ENCODE measurements around the gene BLMH. TPM values are rescaled to one million over a fixed set of nuclear protein-coding genes. Genes with fewer than 3 reads are reported as not detected.

The BLMH gene
- total and polyA plus RNA-seq, 10 of the 15 experiments (the other 5 are each of a cell fraction or from before 2014, with no cell fraction given) = 16.1 to 63.9 (median 54.0) TPM

DNA sequence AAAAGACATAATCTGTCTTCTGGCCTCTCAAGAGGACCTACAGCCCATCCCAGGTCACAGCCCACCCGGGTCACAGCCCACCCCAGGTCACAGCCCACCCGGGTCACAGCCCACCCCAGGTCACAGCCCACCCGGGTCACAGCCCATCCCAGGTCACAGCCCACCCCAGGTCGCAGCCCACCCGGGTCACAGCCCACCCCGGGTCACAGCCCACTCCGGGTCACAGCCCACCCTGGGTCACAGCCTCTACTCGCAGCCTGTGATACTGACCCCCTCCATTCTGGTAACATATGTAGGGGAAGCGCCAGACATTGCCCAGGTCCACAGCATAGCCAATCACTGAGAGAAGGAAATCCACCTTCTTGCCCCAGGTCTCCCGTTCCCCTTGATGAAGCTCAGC is 70.4 kb downstream of the BLMH start:
- Histone ChIP-seq H3K79me2 (ENCODE audit: control insufficient read depth, insufficient read depth, low read length) (no peaks in the 10 kb centered on the region), H3K36me3 (ENCODE audit: control insufficient read depth in 2 of 2, insufficient read depth in 2 of 2, low read length in 1 of 2) (no peaks in the 10 kb centered on the region), H3K27me3 (replicated peaks in 1 of 2; ENCODE audit: control insufficient read depth in 2 of 2, insufficient read depth in 2 of 2, low read length in 1 of 2) (no peaks in the 10 kb centered on the region), H3K27ac (ENCODE audit: control insufficient read depth, insufficient read depth) (no peak overlapping the region), H3K9me3 (replicated peaks; ENCODE audit: control insufficient read depth, insufficient read depth, low read length) (no peaks in the 10 kb centered on the region), H4K20me1 (ENCODE audit: control insufficient read depth, insufficient read depth) (no peaks in the 10 kb centered on the region), H3K4me3 (no peak overlapping the region), H3K9ac (ENCODE audit: control insufficient read depth, insufficient read depth, low read length) (no peak overlapping the region), H2AFZ (ENCODE audit: control insufficient read depth, low read depth, low read length) (no peak overlapping the region), H3K4me1 (ENCODE audit: control insufficient read depth, insufficient read depth, low read length) (peaks cover 5% of the 10 kb centered on the region; the same call in 1 of the 2 replicates), H3K4me2 (ENCODE audit: control insufficient read depth, insufficient read depth) (no peak overlapping the region)
- TF ChIP-seq HDAC6 (IDR thresholded peaks at IDR 0.05; ENCODE audit: unreplicated experiment) (no peak), RAD21 (IDR thresholded peaks at IDR 0.05; ENCODE audit: insufficient read depth, low read depth, low read length) (no peak), NFIC (IDR thresholded peaks at IDR 0.05; ENCODE audit: low read depth, low read length) (no peak), ZNF274 (IDR thresholded peaks at IDR 0.05; ENCODE audit: insufficient read depth, insufficient read length) (no peak), POU2F2 (IDR thresholded peaks at IDR 0.05; ENCODE audit: borderline replicate concordance, low read depth, low read length) (no peak), RB1 (IDR thresholded peaks at IDR 0.05; ENCODE audit: borderline replicate concordance) (no peak), TCF7 (IDR thresholded peaks at IDR 0.05; ENCODE audit: borderline replicate concordance) (no peak), CHD1 (IDR thresholded peaks at IDR 0.05; ENCODE audit: low read depth, low read length) (no peak), POLR2AphosphoS2 (IDR thresholded peaks at IDR 0.05; ENCODE audit: low read depth, low read length) (no peak), FOXM1 (IDR thresholded peaks at IDR 0.05; ENCODE audit: low read depth, low read length) (no peak)
- TF ChIP-seq, protein P1, sequence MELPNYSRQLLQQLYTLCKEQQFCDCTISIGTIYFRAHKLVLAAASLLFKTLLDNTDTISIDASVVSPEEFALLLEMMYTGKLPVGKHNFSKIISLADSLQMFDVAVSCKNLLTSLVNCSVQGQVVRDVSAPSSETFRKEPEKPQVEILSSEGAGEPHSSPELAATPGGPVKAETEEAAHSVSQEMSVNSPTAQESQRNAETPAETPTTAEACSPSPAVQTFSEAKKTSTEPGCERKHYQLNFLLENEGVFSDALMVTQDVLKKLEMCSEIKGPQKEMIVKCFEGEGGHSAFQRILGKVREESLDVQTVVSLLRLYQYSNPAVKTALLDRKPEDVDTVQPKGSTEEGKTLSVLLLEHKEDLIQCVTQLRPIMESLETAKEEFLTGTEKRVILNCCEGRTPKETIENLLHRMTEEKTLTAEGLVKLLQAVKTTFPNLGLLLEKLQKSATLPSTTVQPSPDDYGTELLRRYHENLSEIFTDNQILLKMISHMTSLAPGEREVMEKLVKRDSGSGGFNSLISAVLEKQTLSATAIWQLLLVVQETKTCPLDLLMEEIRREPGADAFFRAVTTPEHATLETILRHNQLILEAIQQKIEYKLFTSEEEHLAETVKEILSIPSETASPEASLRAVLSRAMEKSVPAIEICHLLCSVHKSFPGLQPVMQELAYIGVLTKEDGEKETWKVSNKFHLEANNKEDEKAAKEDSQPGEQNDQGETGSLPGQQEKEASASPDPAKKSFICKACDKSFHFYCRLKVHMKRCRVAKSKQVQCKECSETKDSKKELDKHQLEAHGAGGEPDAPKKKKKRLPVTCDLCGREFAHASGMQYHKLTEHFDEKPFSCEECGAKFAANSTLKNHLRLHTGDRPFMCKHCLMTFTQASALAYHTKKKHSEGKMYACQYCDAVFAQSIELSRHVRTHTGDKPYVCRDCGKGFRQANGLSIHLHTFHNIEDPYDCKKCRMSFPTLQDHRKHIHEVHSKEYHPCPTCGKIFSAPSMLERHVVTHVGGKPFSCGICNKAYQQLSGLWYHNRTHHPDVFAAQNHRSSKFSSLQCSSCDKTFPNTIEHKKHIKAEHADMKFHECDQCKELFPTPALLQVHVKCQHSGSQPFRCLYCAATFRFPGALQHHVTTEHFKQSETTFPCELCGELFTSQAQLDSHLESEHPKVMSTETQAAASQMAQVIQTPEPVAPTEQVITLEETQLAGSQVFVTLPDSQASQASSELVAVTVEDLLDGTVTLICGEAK (IDR thresholded peaks at IDR 0.05; ENCODE audit: borderline replicate concordance) = no peak
- TF ChIP-seq, protein P2, sequence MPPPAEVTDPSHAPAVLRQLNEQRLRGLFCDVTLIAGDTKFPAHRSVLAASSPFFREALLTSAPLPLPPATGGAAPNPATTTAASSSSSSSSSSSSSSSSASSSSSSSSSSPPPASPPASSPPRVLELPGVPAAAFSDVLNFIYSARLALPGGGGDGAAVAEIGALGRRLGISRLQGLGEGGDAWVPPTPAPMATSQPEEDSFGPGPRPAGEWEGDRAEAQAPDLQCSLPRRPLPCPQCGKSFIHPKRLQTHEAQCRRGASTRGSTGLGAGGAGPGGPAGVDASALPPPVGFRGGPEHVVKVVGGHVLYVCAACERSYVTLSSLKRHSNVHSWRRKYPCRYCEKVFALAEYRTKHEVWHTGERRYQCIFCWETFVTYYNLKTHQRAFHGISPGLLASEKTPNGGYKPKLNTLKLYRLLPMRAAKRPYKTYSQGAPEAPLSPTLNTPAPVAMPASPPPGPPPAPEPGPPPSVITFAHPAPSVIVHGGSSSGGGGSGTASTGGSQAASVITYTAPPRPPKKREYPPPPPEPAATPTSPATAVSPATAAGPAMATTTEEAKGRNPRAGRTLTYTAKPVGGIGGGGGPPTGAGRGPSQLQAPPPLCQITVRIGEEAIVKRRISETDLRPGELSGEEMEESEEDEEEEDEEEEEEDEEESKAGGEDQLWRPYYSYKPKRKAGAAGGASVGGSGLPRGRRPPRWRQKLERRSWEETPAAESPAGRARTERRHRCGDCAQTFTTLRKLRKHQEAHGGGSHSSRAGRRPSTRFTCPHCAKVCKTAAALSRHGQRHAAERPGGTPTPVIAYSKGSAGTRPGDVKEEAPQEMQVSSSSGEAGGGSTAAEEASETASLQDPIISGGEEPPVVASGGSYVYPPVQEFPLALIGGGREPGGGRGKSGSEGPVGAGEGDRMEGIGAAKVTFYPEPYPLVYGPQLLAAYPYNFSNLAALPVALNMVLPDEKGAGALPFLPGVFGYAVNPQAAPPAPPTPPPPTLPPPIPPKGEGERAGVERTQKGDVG (CRISPR knock-in tag; IDR thresholded peaks at IDR 0.05) = no peak
- in situ Hi-C loops (cut with MboI) (no loop called here), intact Hi-C loops (cut with micrococcal nuclease; ENCODE audit: unreplicated experiment) (no loop called here)
- CTCF ChIA-PET = interaction anchor here (3.8 kb wide), 1 partner anchor 115 kb away, joined by 12 read pairs; no protein-coding TSS in a partner anchor
- DNase-seq (ENCODE audit: low read depth, low spot score) (no peak), FAIRE-seq (no peak), ATAC-seq (no peak)
- RAD21 ChIA-PET (ENCODE audit: unreplicated experiment) = no interaction called here
- SMC1A ChIA-PET (ENCODE audit: uncharacterized antibody, unreplicated experiment) = interaction anchor here (0.6 to 1.7 kb wide), 2 partner anchors 113 to 116 kb away, joined by 3 to 6 read pairs; partner anchors contain the start of gene TMIGD1
- BruUV-seq (replicated peaks) = no TSS peak
- POLR2A ChIA-PET = no interaction called here
- 60% methylated on average over 5 of the region's 10 CpGs for WGBS (ENCODE audit: insufficient coverage, insufficient replicate concordance, low lambda C conversion rate, missing lambda C conversion rate)

Data from GM12878 (cell line).